Fibroblast of lung (primary cell): Measurements from ENCODE around the gene PIAS2. TPM values are rescaled to one million over a fixed set of nuclear protein-coding genes. Genes with fewer than 3 reads are reported as not detected.

Experiments used
- DNase-seq, 2 donors: peaks; one replicate each; pipeline versions ENCODE4 v3.0.0 to v3.0.0-alpha.2; 2010; ENCODE audit warnings: low read depth in 2 of 2
- H2AFZ ChIP-seq: 2 replicates; pipeline ENCODE4 v1.5.1; 2012; ENCODE audit warnings: low read length, control low read depth, inconsistent platforms
- H3K27ac ChIP-seq: 2 replicates; pipeline ENCODE4 v1.5.1; 2011; ENCODE audit warnings: low read length, control low read depth; ENCODE audit not compliant: insufficient read depth
- H3K27me3 ChIP-seq: 2 replicates; pipeline ENCODE4 v1.5.1; 2011; ENCODE audit warnings: mild to moderate bottlenecking, low read length; ENCODE audit not compliant: control insufficient read depth, insufficient read depth
- H3K36me3 ChIP-seq: 2 replicates; pipeline ENCODE4 v1.5.1; 2011; ENCODE audit warnings: low read length; ENCODE audit not compliant: control insufficient read depth, insufficient read depth
- H3K4me1 ChIP-seq: 2 replicates; pipeline ENCODE4 v1.5.1; 2011; ENCODE audit warnings: low read length; ENCODE audit not compliant: control insufficient read depth, insufficient read depth; ENCODE audit errors: extremely low read depth
- H3K4me2 ChIP-seq: 2 replicates; pipeline ENCODE4 v1.5.1; 2011; ENCODE audit warnings: low read length, control low read depth; ENCODE audit not compliant: insufficient read depth; ENCODE audit errors: extremely low read depth
- H3K4me3 ChIP-seq, 4 experiments: fragments of 200-600 bp in 1 of 4; sonication (generic) in 1 of 4; replicated peaks in 1 of 4; 2 replicates each; pipeline ENCODE4 v1.5.1; 2011 to 2016; ENCODE audit warnings: low read length in 4 of 4, low read depth in 3 of 4, mild to moderate bottlenecking in 3 of 4, control low read depth in 2 of 4, inconsistent platforms in 1 of 4, mixed read lengths in 1 of 4; ENCODE audit not compliant: insufficient read depth in 1 of 4; ENCODE audit errors: control extremely low read depth in 1 of 4
- H3K79me2 ChIP-seq: 2 replicates; pipeline ENCODE4 v1.5.1; 2012; ENCODE audit warnings: mild to moderate bottlenecking, low read length, inconsistent platforms; ENCODE audit not compliant: control insufficient read depth, insufficient read depth
- H3K9ac ChIP-seq: 2 replicates; pipeline ENCODE4 v1.5.1; 2011; ENCODE audit warnings: mild to moderate bottlenecking, low read length, control low read depth; ENCODE audit not compliant: insufficient read depth
- H3K9me3 ChIP-seq: 2 replicates; pipeline ENCODE4 v1.5.1; 2012; ENCODE audit warnings: low read depth, low read length; ENCODE audit not compliant: control insufficient read depth, insufficient read depth
- H4K20me1 ChIP-seq: 2 replicates; pipeline ENCODE4 v1.5.1; 2011; ENCODE audit warnings: low read length; ENCODE audit not compliant: control insufficient read depth, insufficient read depth; ENCODE audit errors: extremely low read depth
- EZH2 ChIP-seq: IDR thresholded peaks from 2 replicates; pipeline ENCODE4 v1.5.1; 2012; ENCODE audit warnings: low read length, control low read depth, mild to moderate bottlenecking; ENCODE audit errors: missing control alignments
- polyA plus RNA-seq, 2 donors: library from polyadenylated mRNA; depleted of rRNA in 1 of 2; stranded (reverse) in 1 of 2; unstranded in 1 of 2; fragments of >200 nt; gene quantifications; 2 replicates each; pipeline ENCODE4 v1.2.1, GENCODE V29; 2011 to 2012; ENCODE audit warnings: missing spikeins in 1 of 2
- total RNA-seq: library from RNA; depleted of rRNA; stranded (reverse); fragments of >200 nt; gene quantifications from 2 replicates; pipeline ENCODE4 v1.2.1, GENCODE V29; 2014
- TF ChIP-seq, protein P1 (sequence below), 2 donors: IDR thresholded peaks in 1 of 2; conservative IDR thresholded peaks in 1 of 2; 1 replicate in 1 of 2; 2 replicates in 1 of 2; pipeline ENCODE4 v1.5.1; 2011 to 2012; ENCODE audit warnings: low read length in 2 of 2, control low read depth in 1 of 2, inconsistent platforms in 1 of 2, low read depth in 1 of 2, mild to moderate bottlenecking in 1 of 2

PIAS2 gene
- total and polyA plus RNA-seq, 2 donors (not counting 1 experiment from before 2014, with no cell fraction given), result 14.4 to 23.1 TPM

- TF ChIP-seq, protein P1, sequence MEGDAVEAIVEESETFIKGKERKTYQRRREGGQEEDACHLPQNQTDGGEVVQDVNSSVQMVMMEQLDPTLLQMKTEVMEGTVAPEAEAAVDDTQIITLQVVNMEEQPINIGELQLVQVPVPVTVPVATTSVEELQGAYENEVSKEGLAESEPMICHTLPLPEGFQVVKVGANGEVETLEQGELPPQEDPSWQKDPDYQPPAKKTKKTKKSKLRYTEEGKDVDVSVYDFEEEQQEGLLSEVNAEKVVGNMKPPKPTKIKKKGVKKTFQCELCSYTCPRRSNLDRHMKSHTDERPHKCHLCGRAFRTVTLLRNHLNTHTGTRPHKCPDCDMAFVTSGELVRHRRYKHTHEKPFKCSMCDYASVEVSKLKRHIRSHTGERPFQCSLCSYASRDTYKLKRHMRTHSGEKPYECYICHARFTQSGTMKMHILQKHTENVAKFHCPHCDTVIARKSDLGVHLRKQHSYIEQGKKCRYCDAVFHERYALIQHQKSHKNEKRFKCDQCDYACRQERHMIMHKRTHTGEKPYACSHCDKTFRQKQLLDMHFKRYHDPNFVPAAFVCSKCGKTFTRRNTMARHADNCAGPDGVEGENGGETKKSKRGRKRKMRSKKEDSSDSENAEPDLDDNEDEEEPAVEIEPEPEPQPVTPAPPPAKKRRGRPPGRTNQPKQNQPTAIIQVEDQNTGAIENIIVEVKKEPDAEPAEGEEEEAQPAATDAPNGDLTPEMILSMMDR (conservative IDR thresholded peaks at IDR 0.05 in 1 of 2, IDR thresholded peaks at IDR 0.05 in 1 of 2; ENCODE audit: low read depth in 1 of 2, low read length in 2 of 2), result no peak
- TF ChIP-seq EZH2, result no peak
- Histone ChIP-seq H3K4me1 (no peaks in the 10 kb centered on the region), H3K27me3 (no peaks in the 10 kb centered on the region), H3K79me2 (no peaks in the 10 kb centered on the region), H3K9ac (no peak overlapping the region), H3K9me3 (no peaks in the 10 kb centered on the region), H3K4me2 (peak overlapping the region; percentile 95), H4K20me1 (no peaks in the 10 kb centered on the region), H2AFZ (peak overlapping the region; percentile 98), H3K36me3 (no peaks in the 10 kb centered on the region), H3K4me3 (peak overlapping the region; percentile 70 to 92 (median 78)), H3K27ac (no peak overlapping the region)
- DNase-seq, result peak; percentile 83 to 90
These were observed 29.5 kb upstream of the PIAS2 start for GRCh38 chr18:46946656-46947282.

- H2AFZ ChIP-seq, result no peak overlapping the region
- no peaks in the 10 kb centered on the region for H3K79me2 ChIP-seq
- no peaks in the 10 kb centered on the region for H3K4me1 ChIP-seq
- H3K9ac ChIP-seq, result no peak overlapping the region
- no peaks in the 10 kb centered on the region for H3K9me3 ChIP-seq
- no peaks in the 10 kb centered on the region for H3K36me3 ChIP-seq
- no peak overlapping the region for H3K4me2 ChIP-seq
- H3K27me3 ChIP-seq, result no peaks in the 10 kb centered on the region
- no peak overlapping the region for H3K27ac ChIP-seq
- no peak overlapping the region for H3K4me3 ChIP-seq
- TF ChIP-seq, protein P1 (conservative IDR thresholded peaks at IDR 0.05 in 1 of 2, IDR thresholded peaks at IDR 0.05 in 1 of 2; ENCODE audit: low read depth in 1 of 2, low read length in 2 of 2), result no peak
- no peak for TF ChIP-seq EZH2
- no peak for DNase-seq
- peaks cover 2% of the 10 kb centered on the region for H4K20me1 ChIP-seq
These were observed 25.3 kb upstream of the PIAS2 start for GRCh38 chr18:46942646-46943045.

DNA sequence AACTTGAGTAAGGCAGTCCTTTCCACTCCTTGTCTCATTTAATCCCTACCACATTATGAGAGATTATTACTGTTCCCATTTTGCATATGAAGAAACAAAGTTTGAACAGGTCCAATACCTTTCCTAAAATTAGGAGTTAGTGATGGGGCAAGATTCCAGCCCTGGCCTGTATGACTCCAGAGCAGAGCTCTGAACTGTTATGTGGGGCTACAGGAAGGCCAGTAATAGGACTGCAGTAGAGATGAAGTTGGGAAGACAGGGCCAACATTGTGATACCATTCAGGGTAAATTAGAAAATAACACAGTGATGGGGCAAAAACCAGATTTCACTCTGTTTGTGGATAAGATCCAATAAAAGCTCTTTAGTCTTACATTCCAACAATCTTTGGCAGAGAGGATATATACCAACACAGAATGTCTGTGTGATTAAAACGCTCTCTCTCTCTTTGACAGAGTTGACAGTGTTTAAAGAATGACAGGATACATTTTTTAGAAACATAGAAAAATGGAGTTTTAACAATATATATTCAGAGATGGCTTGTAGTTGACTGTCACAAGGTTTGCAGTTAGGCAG lies 22.8 kb upstream of the PIAS2 start:
- DNase-seq, result no peak
- Histone ChIP-seq H3K36me3 (no peaks in the 10 kb centered on the region), H4K20me1 (peaks cover 2% of the 10 kb centered on the region), H3K27ac (peak overlapping the region; percentile 49), H3K4me2 (no peak overlapping the region), H3K4me3 (no peak overlapping the region), H3K27me3 (no peaks in the 10 kb centered on the region), H3K4me1 (no peaks in the 10 kb centered on the region), H3K9me3 (no peaks in the 10 kb centered on the region), H3K79me2 (no peaks in the 10 kb centered on the region), H3K9ac (no peak overlapping the region), H2AFZ (no peak overlapping the region)
- TF ChIP-seq, protein P1 (conservative IDR thresholded peaks at IDR 0.05 in 1 of 2, IDR thresholded peaks at IDR 0.05 in 1 of 2; ENCODE audit: low read depth in 1 of 2, low read length in 2 of 2), result no peak
- TF ChIP-seq EZH2, result no peak
